ENCODE measurements around the gene MYO5A. TPM values are rescaled to one million over a fixed set of nuclear protein-coding genes. Genes with fewer than 3 reads are reported as not detected.

The MYO5A gene
- total and polyA plus RNA-seq, 2 donors (not counting 3 experiments of a cell fraction or from before 2014, with no cell fraction given): 31.9 to 91.9 TPM

GRCh38 chr15:52567871-52568600, 39.4 kb upstream of the MYO5A start:
- peak; percentile 55 for DNase-seq (ENCODE audit: low read depth, low spot score)
- no peaks in the 10 kb centered on the region for H3K27me3 ChIP-seq (ENCODE audit: control insufficient read depth in 2 of 2, insufficient read depth in 2 of 2, low read length in 2 of 2)
- dilution Hi-C loops (cut with MboI; ENCODE audit: extremely low pct_ligation_motif_present, low sequenced_read_pairs): no loop called here

More at GRCh38 chr15:52567871-52568600, 39.4 kb upstream of the MYO5A start:
- Histone ChIP-seq H3K79me2 (ENCODE audit: control insufficient read depth, insufficient read depth, low read length) (peaks cover 54% of the 10 kb centered on the region), H3K4me3 (replicated peaks in 1 of 3; ENCODE audit: insufficient read depth in 1 of 3, low read depth in 1 of 3, low read length in 3 of 3) (peak overlapping the region; percentile 45 to 79 (median 75)), H2AFZ (ENCODE audit: low read depth, low read length) (peak overlapping the region; percentile 99), H3K4me1 (ENCODE audit: control insufficient read depth, extremely low read depth, insufficient read depth, low read length) (peaks cover 24% of the 10 kb centered on the region), H3K27ac (ENCODE audit: insufficient read depth, low read depth, low read length) (peak overlapping the region; percentile 80), H3K36me3 (ENCODE audit: control insufficient read depth in 2 of 2, extremely low read depth in 1 of 2, insufficient read depth in 2 of 2, low read length in 2 of 2) (peaks cover 0 to 3% of the 10 kb centered on the region in 2 experiments), H4K20me1 (replicated peaks; ENCODE audit: control insufficient read depth, extremely low read depth, insufficient read depth, low read length) (peaks cover 3% of the 10 kb centered on the region), H3K9me1 (replicated peaks; ENCODE audit: control insufficient read depth, extremely low read depth, insufficient read depth, low read length) (no peaks in the 10 kb centered on the region), H3K9ac (replicated peaks; ENCODE audit: extremely low read depth, insufficient read depth, low read length) (peak overlapping the region; percentile 95), H3K9me3 (replicated peaks; ENCODE audit: control insufficient read depth, insufficient read depth, low read length) (no peaks in the 10 kb centered on the region), H3K4me2 (ENCODE audit: insufficient read depth, low read length) (peak overlapping the region; percentile 96)
- intact Hi-C loops (cut with micrococcal nuclease): loop anchor here (1.0 to 5.0 kb wide), 5 partner anchors 85 to 236 kb away; partner anchors contain the start of gene ATOSA
- POLR2A ChIA-PET: no interaction called here
- FAIRE-seq: no peak
- CTCF ChIA-PET: interaction anchor here (1.3 kb wide), 1 partner anchor 236 kb away, joined by 8 read pairs; no protein-coding TSS in a partner anchor
- TSS peak; percentile 35 for BruUV-seq (replicated peaks)
- no peak for TF ChIP-seq CTCF (IDR thresholded peaks at IDR 0.05; ENCODE audit: extremely low read depth in 1 of 2, insufficient read depth in 1 of 2, low read depth in 1 of 2, low read length in 2 of 2)
- TF ChIP-seq POLR2A (IDR thresholded peaks at IDR 0.05; ENCODE audit: low read depth, low read length): no peak
- TF ChIP-seq EZH2 (IDR thresholded peaks at IDR 0.05; ENCODE audit: borderline replicate concordance, low read depth, low read length, severe bottlenecking): no peak
- TF ChIP-seq GATA2 (IDR thresholded peaks at IDR 0.05; ENCODE audit: insufficient read depth, insufficient read length, low read depth, low read length): no peak
- TF ChIP-seq, protein P1, sequence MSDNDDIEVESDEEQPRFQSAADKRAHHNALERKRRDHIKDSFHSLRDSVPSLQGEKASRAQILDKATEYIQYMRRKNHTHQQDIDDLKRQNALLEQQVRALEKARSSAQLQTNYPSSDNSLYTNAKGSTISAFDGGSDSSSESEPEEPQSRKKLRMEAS (IDR thresholded peaks at IDR 0.05; ENCODE audit: insufficient read depth, insufficient read length): no peak
- no peak for TF ChIP-seq POLR2AphosphoS5 (IDR thresholded peaks at IDR 0.05; ENCODE audit: insufficient read depth, low read depth, low read length)
- no peak for TF ChIP-seq JUN (IDR thresholded peaks at IDR 0.05; ENCODE audit: borderline replicate concordance, insufficient read depth, insufficient read length, low read depth)
- TF ChIP-seq MYC (IDR thresholded peaks at IDR 0.05; ENCODE audit: low read depth, low read length): no peak
- TF ChIP-seq FOS (IDR thresholded peaks at IDR 0.05; ENCODE audit: borderline replicate concordance, insufficient read depth, low read length): no peak

Measured in endothelial cell of umbilical vein (primary cell).